GM23248 (cell line): ENCODE data around the gene EIF3A.

ENCODE experiments used
- EZH2 ChIP-seq: fragments of 200-600 bp; sonication (generic); IDR thresholded peaks from 2 replicates; pipeline ENCODE4 v1.6.1; 2018; ENCODE audit warnings: antibody characterized with exemption, mild to moderate bottlenecking; ENCODE audit not compliant: insufficient read depth, poor library complexity, severe bottlenecking
- EZH2phosphoT487 ChIP-seq: fragments of 200-600 bp; sonication (generic); IDR thresholded peaks from 2 replicates; pipeline ENCODE4 v1.6.1; 2018; ENCODE audit warnings: antibody characterized with exemption, moderate library complexity, mild to moderate bottlenecking, low read depth; ENCODE audit not compliant: insufficient read depth

DNA sequence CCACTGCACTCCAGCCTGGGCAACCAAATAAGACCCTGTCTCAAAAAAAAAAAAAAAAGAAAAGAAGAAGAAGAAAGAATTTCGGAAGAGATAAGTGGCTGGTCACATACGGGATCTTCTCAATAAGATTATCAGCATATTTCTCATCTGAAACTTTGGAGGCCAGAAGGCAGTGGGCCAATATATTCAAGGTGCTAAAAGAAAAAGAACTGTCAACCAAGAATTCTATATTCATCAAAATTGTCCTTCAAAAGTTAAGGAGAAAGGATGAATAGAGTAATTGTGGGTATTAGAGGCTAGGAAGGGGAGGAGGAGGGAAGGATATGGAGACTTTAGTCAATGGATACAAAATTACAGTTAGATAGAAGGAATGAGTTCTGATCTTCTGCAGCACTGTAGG lies 95.0 kb downstream of the EIF3A start:
- TF ChIP-seq EZH2 (no peak), EZH2phosphoT487 (no peak)
